Measurements from ENCODE around the gene PTPRK.

The PTPRK gene

GRCh38 chr6:128246472-128247260 lies 273.7 kb downstream of the PTPRK start:
- DNase-seq (ENCODE audit: low read depth), result no peak

GRCh38 chr6:128244751-128245405 lies 275.5 kb downstream of the PTPRK start:
- DNase-seq (ENCODE audit: low read depth), result no peak

- peak; percentile 28 for DNase-seq (ENCODE audit: low read depth)
These were observed 277.5 kb downstream of the PTPRK start for GRCh38 chr6:128242765-128243403.

GRCh38 chr6:128241216-128241615 lies 279.2 kb downstream of the PTPRK start:
- no peak for DNase-seq (ENCODE audit: low read depth)

- DNase-seq (ENCODE audit: low read depth), result no peak
These were observed 280.4 kb downstream of the PTPRK start for GRCh38 chr6:128240024-128240428.

GRCh38 chr6:128239146-128239545 lies 281.3 kb downstream of the PTPRK start:
- DNase-seq (ENCODE audit: low read depth), result no peak

- DNase-seq (ENCODE audit: low read depth), result no peak
These were observed 282.2 kb downstream of the PTPRK start for GRCh38 chr6:128238225-128238624.

- DNase-seq (ENCODE audit: low read depth), result no peak
These were observed 284.8 kb downstream of the PTPRK start for GRCh38 chr6:128235556-128235955.

- DNase-seq (ENCODE audit: low read depth), result no peak
These were observed 286.9 kb downstream of the PTPRK start for GRCh38 chr6:128233531-128233930.

- DNase-seq (ENCODE audit: low read depth), result no peak
These were observed 290.0 kb downstream of the PTPRK start for GRCh38 chr6:128230267-128230989.

- no peak for DNase-seq (ENCODE audit: low read depth)
These were observed 294.8 kb downstream of the PTPRK start for GRCh38 chr6:128225612-128226011.

- DNase-seq (ENCODE audit: low read depth), result no peak
These were observed 303.5 kb downstream of the PTPRK start for GRCh38 chr6:128216917-128217316.

GRCh38 chr6:128209771-128210170 lies 310.6 kb downstream of the PTPRK start:
- peak; percentile 28 for DNase-seq (ENCODE audit: low read depth)

- DNase-seq (ENCODE audit: low read depth), result no peak
These were observed 311.4 kb downstream of the PTPRK start for GRCh38 chr6:128208851-128209580.

GRCh38 chr6:128208078-128208477 lies 312.3 kb downstream of the PTPRK start:
- no peak for DNase-seq (ENCODE audit: low read depth)

GRCh38 chr6:128206610-128207426 lies 313.6 kb downstream of the PTPRK start:
- DNase-seq (ENCODE audit: low read depth), result no peak

- DNase-seq (ENCODE audit: low read depth), result peak; percentile 32
These were observed 315.8 kb downstream of the PTPRK start for GRCh38 chr6:128204616-128205015.

GRCh38 chr6:128202169-128202765 lies 318.1 kb downstream of the PTPRK start:
- no peak for DNase-seq (ENCODE audit: low read depth)

- DNase-seq (ENCODE audit: low read depth), result no peak
These were observed 319.6 kb downstream of the PTPRK start for GRCh38 chr6:128200789-128201188.

GRCh38 chr6:128199461-128199860 lies 320.9 kb downstream of the PTPRK start:
- no peak for DNase-seq (ENCODE audit: low read depth)

Data from GM04504 (cell line).